Measurements from ENCODE around the gene SDC3.
"Not testable (repeated sequence)": the region's sequence is repeated elsewhere in the genome, so short reads cannot be mapped to it uniquely, and the experiment has no call there.

SDC3 gene

DNA sequence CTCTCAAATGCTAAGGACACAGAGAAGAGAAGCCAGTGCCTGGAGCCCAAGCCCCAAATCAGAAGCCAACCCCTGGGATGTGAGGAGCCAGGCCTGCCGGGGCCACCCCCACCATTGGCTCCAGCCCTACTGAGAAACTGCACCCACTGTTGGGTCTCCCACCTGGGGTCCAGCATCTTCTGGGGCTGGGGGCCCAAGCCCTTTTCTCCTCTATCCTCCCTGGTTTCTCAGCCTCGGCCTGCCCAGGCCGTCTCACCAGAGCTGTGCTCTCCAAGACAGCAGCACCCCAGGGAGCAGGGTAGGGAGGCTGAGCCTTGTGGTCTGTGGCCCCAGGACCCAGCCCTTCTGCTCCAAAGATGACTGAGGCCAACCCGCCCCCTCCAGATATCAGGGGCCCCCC lies 37.9 kb downstream of the SDC3 start:
- no peak overlapping the region for H3K4me3 ChIP-seq (ENCODE audit: low read depth, low read length)
- TF ChIP-seq, protein P1, sequence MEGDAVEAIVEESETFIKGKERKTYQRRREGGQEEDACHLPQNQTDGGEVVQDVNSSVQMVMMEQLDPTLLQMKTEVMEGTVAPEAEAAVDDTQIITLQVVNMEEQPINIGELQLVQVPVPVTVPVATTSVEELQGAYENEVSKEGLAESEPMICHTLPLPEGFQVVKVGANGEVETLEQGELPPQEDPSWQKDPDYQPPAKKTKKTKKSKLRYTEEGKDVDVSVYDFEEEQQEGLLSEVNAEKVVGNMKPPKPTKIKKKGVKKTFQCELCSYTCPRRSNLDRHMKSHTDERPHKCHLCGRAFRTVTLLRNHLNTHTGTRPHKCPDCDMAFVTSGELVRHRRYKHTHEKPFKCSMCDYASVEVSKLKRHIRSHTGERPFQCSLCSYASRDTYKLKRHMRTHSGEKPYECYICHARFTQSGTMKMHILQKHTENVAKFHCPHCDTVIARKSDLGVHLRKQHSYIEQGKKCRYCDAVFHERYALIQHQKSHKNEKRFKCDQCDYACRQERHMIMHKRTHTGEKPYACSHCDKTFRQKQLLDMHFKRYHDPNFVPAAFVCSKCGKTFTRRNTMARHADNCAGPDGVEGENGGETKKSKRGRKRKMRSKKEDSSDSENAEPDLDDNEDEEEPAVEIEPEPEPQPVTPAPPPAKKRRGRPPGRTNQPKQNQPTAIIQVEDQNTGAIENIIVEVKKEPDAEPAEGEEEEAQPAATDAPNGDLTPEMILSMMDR (IDR thresholded peaks at IDR 0.05; ENCODE audit: low read depth, low read length, missing control alignments): no peak
- in situ Hi-C loops (cut with HindIII; ENCODE audit: low pct_ligation_motif_present, low sequenced_read_pairs): no loop called here
- peaks cover 16% of the 10 kb centered on the region for H3K36me3 ChIP-seq (replicated peaks)
- DNase-seq: no peak
- no peaks in the 10 kb centered on the region for H3K27me3 ChIP-seq (replicated peaks)
- no peak overlapping the region for H3K27ac ChIP-seq

DNA sequence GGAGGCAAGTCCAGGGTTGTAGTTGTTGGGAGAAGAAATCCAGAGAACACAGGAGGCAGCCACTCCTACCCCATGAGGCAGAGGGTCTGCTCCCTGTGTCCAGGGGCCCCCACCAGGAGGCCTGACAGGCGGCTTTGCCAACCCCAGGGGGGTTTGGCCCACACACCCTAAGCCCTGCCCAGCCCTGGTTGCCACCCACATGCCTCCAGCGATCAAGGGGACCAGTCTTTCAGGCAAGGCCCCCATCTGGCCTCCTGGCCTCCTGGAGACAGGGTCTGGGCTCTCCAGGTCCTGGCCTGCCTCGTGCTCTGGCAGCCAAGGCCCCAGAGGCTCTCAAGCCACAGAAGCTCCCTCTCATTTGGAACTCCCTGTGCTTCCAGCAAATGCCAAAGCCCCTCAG lies 38.5 kb downstream of the SDC3 start:
- no peak overlapping the region for H3K4me3 ChIP-seq (ENCODE audit: low read depth, low read length)
- H3K36me3 ChIP-seq (replicated peaks): peaks cover 16% of the 10 kb centered on the region
- H3K27me3 ChIP-seq (replicated peaks): no peaks in the 10 kb centered on the region
- in situ Hi-C loops (cut with HindIII; ENCODE audit: low pct_ligation_motif_present, low sequenced_read_pairs): no loop called here
- TF ChIP-seq, protein P1 (IDR thresholded peaks at IDR 0.05; ENCODE audit: low read depth, low read length, missing control alignments): no peak
- H3K27ac ChIP-seq: no peak overlapping the region
- no peak for DNase-seq

- TF ChIP-seq, protein P1 (IDR thresholded peaks at IDR 0.05; ENCODE audit: low read depth, low read length, missing control alignments): no peak
- no peak for DNase-seq
- Histone ChIP-seq H3K36me3 (replicated peaks) (peaks cover 13% of the 10 kb centered on the region), H3K27ac (no peak overlapping the region), H3K27me3 (replicated peaks) (no peaks in the 10 kb centered on the region), H3K4me3 (ENCODE audit: low read depth, low read length) (no peak overlapping the region)
- in situ Hi-C loops (cut with HindIII; ENCODE audit: low pct_ligation_motif_present, low sequenced_read_pairs): no loop called here
These were observed 39.6 kb downstream of the SDC3 start for GRCh38 chr1:30868833-30869435.

DNA sequence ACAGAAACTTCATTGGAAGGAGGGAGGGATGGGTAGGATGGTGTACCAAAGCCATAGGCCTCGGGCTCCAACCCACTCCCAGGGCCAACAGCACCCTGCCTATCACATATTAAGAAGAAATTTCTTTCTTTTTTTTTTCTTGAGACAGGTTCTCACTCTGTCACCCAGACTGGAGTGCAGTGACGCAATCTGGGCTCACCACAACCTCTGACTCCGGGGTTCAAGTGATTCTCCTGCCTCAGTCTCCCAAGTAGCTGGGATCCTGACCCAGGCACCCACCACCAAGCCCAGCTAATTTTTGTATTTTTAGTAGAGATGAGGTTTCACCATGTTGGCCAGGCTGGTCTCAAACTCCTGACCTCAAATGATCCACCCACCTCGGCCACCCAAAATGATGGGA lies 40.5 kb downstream of the SDC3 start:
- H3K4me3 ChIP-seq (ENCODE audit: low read depth, low read length); in situ Hi-C loops (cut with HindIII; ENCODE audit: low pct_ligation_motif_present, low sequenced_read_pairs); H3K27me3 ChIP-seq (replicated peaks); DNase-seq; H3K27ac ChIP-seq: not testable (repeated sequence)
- H3K36me3 ChIP-seq (replicated peaks): peaks cover 12% of the 10 kb centered on the region

GRCh38 chr1:30867537-30867936 lies 41.0 kb downstream of the SDC3 start:
- no peak for DNase-seq
- Histone ChIP-seq H3K27ac (no peak overlapping the region), H3K27me3 (replicated peaks) (no peaks in the 10 kb centered on the region), H3K36me3 (replicated peaks) (peaks cover 7% of the 10 kb centered on the region), H3K4me3 (ENCODE audit: low read depth, low read length) (no peak overlapping the region)
- in situ Hi-C loops (cut with HindIII; ENCODE audit: low pct_ligation_motif_present, low sequenced_read_pairs): no loop called here
- TF ChIP-seq, protein P1 (IDR thresholded peaks at IDR 0.05; ENCODE audit: low read depth, low read length, missing control alignments): no peak

DNA sequence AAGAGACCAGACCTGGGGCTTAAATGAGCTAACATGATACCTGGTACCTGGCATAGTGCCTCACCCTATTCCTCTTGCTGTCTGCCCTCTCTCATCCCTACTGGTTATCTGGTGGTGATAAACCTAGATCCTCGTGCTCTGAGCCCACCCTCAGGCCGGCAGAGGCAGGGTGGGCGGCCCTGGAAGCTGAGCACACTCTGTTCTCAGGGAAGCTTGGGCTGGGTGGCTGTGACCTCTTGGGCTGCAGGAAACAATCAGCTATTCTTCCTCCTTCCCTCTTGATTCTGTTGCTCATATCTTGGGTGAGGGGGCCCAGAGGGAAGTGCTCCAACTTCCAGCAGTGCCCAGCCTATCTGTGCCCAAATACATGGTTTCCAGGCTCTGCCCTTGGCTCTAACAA lies 42.0 kb downstream of the SDC3 start:
- no peaks in the 10 kb centered on the region for H3K27me3 ChIP-seq (replicated peaks)
- H3K27ac ChIP-seq: no peak overlapping the region
- TF ChIP-seq, protein P1 (IDR thresholded peaks at IDR 0.05; ENCODE audit: low read depth, low read length, missing control alignments): no peak
- DNase-seq: no peak
- in situ Hi-C loops (cut with HindIII; ENCODE audit: low pct_ligation_motif_present, low sequenced_read_pairs): no loop called here
- no peaks in the 10 kb centered on the region for H3K36me3 ChIP-seq (replicated peaks)
- H3K4me3 ChIP-seq (ENCODE audit: low read depth, low read length): no peak overlapping the region

Measured in brain microvascular endothelial cell (primary cell).